Breast epithelium (tissue), 4 donors: ENCODE data around the gene DAPK1. TPM values are rescaled to one million over a fixed set of nuclear protein-coding genes. Genes with fewer than 3 reads are reported as not detected.

Source experiments
- DNase-seq, 2 donors: peaks; one replicate each; pipeline ENCODE4 v3.0.0-alpha.2; 2019; ENCODE audit warnings: low spot score in 2 of 2
- H3K27ac ChIP-seq, 2 donors: fragments of 200-600 bp; sonication (generic) in 1 of 2; one replicate each; pipeline ENCODE4 v1.5.1; 2016 to 2019; ENCODE audit warnings: mild to moderate bottlenecking in 1 of 2
- H3K27me3 ChIP-seq, 2 donors: fragments of 200-600 bp; sonication (generic) in 1 of 2; one replicate each; pipeline versions ENCODE4 v1.5.1 to v1.6.0; 2017 to 2019; ENCODE audit warnings: control low read depth in 1 of 2, mild to moderate bottlenecking in 1 of 2
- H3K36me3 ChIP-seq: fragments of 200-600 bp; one replicate; pipeline ENCODE4 v1.5.1; 2019
- H3K4me1 ChIP-seq, 2 donors: fragments of 200-600 bp; sonication (generic); one replicate each; pipeline ENCODE4 v1.5.1; 2016 to 2019; ENCODE audit warnings: control low read depth in 1 of 2
- H3K4me3 ChIP-seq, 3 donors: fragments of 200-600 bp; sonication (generic); 1 replicate in 2 of 3; 2 replicates in 1 of 3; pipeline ENCODE4 v1.5.1; 2016 to 2019; ENCODE audit warnings: mild to moderate bottlenecking in 3 of 3, moderate library complexity in 2 of 3
- H3K9me3 ChIP-seq, 2 donors: fragments of 200-600 bp; sonication (generic) in 1 of 2; one replicate each; pipeline ENCODE4 v1.5.1; 2016 to 2019; ENCODE audit warnings: control low read depth in 1 of 2
- POLR2A ChIP-seq: fragments of 450-650 bp; IDR thresholded peaks from one replicate; pipeline ENCODE4 v1.6.1; 2016; ENCODE audit warnings: antibody characterized with exemption, mild to moderate bottlenecking, moderate library complexity
- POLR2AphosphoS5 ChIP-seq, 3 donors: sonication (generic); formaldehyde crosslinking; IDR thresholded peaks; one replicate each; pipeline ENCODE4 v1.6.1; 2017; ENCODE audit warnings: antibody characterized with exemption in 3 of 3
- intact Hi-C: fragments of 100-400 bp; cut with DNase I; formaldehyde crosslinking; loops from one replicate; pipeline ENCODE4 v1.15.1; 2023; ENCODE audit warnings: low total_unique reads
- total RNA-seq, 3 donors: library from RNA; depleted of rRNA; stranded (reverse); fragments of >200 nt; gene quantifications; one replicate each; pipeline ENCODE4 v1.1.0, GENCODE V29; 2016
- TF ChIP-seq, protein P1 (sequence below), 3 donors: fragments of 450-650 bp; IDR thresholded peaks; one replicate each; pipeline ENCODE4 v1.5.1; 2016 to 2017; ENCODE audit warnings: antibody characterized with exemption in 3 of 3, mild to moderate bottlenecking in 3 of 3, moderate library complexity in 3 of 3

Gene DAPK1
- total RNA-seq, 3 donors from 2014 or later, result 14.7 to 42.6 (median 34.5) TPM

- intact Hi-C loops, result loop anchor here (5.0 kb wide), 1 partner anchor 330 kb away; no protein-coding TSS in a partner anchor
- H3K4me1 ChIP-seq, result no peaks in the 10 kb centered on the region
- TF ChIP-seq, protein P1, sequence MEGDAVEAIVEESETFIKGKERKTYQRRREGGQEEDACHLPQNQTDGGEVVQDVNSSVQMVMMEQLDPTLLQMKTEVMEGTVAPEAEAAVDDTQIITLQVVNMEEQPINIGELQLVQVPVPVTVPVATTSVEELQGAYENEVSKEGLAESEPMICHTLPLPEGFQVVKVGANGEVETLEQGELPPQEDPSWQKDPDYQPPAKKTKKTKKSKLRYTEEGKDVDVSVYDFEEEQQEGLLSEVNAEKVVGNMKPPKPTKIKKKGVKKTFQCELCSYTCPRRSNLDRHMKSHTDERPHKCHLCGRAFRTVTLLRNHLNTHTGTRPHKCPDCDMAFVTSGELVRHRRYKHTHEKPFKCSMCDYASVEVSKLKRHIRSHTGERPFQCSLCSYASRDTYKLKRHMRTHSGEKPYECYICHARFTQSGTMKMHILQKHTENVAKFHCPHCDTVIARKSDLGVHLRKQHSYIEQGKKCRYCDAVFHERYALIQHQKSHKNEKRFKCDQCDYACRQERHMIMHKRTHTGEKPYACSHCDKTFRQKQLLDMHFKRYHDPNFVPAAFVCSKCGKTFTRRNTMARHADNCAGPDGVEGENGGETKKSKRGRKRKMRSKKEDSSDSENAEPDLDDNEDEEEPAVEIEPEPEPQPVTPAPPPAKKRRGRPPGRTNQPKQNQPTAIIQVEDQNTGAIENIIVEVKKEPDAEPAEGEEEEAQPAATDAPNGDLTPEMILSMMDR (IDR thresholded peaks at IDR 0.05), result no peak
- TF ChIP-seq POLR2A, result no peak
- no peak for TF ChIP-seq POLR2AphosphoS5 (IDR thresholded peaks at IDR 0.05)
- peaks cover 0 to 19% of the 10 kb centered on the region in 2 donors for H3K9me3 ChIP-seq
- no peaks in the 10 kb centered on the region for H3K36me3 ChIP-seq
- H3K27me3 ChIP-seq, result peaks cover 0 to 21% of the 10 kb centered on the region in 2 donors
- no peak overlapping the region for H3K27ac ChIP-seq
- H3K4me3 ChIP-seq, result no peak overlapping the region
- no peak for DNase-seq
Measured at GRCh38 chr9:87667164-87667738, 169.6 kb downstream of the DAPK1 start.

GRCh38 chr9:87668222-87668621 is 170.6 kb downstream of the DAPK1 start:
- Histone ChIP-seq H3K27ac (no peak overlapping the region), H3K27me3 (peaks cover 0 to 25% of the 10 kb centered on the region in 2 donors), H3K36me3 (no peaks in the 10 kb centered on the region), H3K4me1 (no peaks in the 10 kb centered on the region), H3K4me3 (no peak overlapping the region), H3K9me3 (peaks cover 0 to 19% of the 10 kb centered on the region in 2 donors)
- TF ChIP-seq POLR2AphosphoS5 (IDR thresholded peaks at IDR 0.05) (no peak), POLR2A (no peak)
- TF ChIP-seq, protein P1 (IDR thresholded peaks at IDR 0.05), result no peak
- intact Hi-C loops, result loop anchor here (5.0 kb wide), 1 partner anchor 331 kb away; no protein-coding TSS in a partner anchor
- DNase-seq, result no peak

DNA sequence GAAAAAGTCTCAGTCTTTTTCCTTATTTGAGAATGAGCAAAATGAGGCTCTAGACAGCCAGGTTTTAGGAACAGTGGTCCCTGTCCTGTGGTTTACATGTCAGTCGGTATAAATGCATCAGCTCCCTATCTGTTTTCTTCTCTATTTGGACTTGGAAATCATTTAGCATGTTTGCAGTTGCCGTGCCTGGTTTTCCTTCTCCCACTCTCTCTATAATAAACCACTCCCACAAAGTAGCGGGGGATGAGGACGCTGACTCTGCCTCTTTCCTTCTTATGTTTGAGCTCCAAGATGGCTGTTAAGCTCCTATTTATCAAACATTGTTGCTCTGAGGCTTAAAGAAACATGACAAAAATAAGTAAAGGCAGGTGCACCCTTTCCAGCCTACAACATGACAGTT is 171.1 kb downstream of the DAPK1 start:
- no peak overlapping the region for H3K27ac ChIP-seq
- no peaks in the 10 kb centered on the region for H3K36me3 ChIP-seq
- DNase-seq, result no peak
- H3K4me3 ChIP-seq, result no peak overlapping the region
- H3K4me1 ChIP-seq, result no peaks in the 10 kb centered on the region
- TF ChIP-seq POLR2AphosphoS5 (IDR thresholded peaks at IDR 0.05), result no peak
- TF ChIP-seq, protein P1 (IDR thresholded peaks at IDR 0.05), result no peak
- no peak for TF ChIP-seq POLR2A
- intact Hi-C loops, result loop anchor here (5.0 kb wide), 1 partner anchor 331 kb away; no protein-coding TSS in a partner anchor
- H3K27me3 ChIP-seq, result peaks cover 0 to 20% of the 10 kb centered on the region in 2 donors
- H3K9me3 ChIP-seq, result peaks cover 0 to 19% of the 10 kb centered on the region in 2 donors

GRCh38 chr9:87670572-87671264 is 173.1 kb downstream of the DAPK1 start:
- DNase-seq, result no peak
- intact Hi-C loops, result no loop called here
- Histone ChIP-seq H3K36me3 (no peaks in the 10 kb centered on the region), H3K4me3 (no peak overlapping the region), H3K9me3 (peaks cover 0 to 19% of the 10 kb centered on the region in 2 donors), H3K27me3 (peaks cover 0 to 16% of the 10 kb centered on the region in 2 donors), H3K4me1 (no peaks in the 10 kb centered on the region), H3K27ac (no peak overlapping the region)
- no peak for TF ChIP-seq POLR2AphosphoS5 (IDR thresholded peaks at IDR 0.05)
- TF ChIP-seq, protein P1 (IDR thresholded peaks at IDR 0.05), result no peak
- TF ChIP-seq POLR2A, result no peak

DNA sequence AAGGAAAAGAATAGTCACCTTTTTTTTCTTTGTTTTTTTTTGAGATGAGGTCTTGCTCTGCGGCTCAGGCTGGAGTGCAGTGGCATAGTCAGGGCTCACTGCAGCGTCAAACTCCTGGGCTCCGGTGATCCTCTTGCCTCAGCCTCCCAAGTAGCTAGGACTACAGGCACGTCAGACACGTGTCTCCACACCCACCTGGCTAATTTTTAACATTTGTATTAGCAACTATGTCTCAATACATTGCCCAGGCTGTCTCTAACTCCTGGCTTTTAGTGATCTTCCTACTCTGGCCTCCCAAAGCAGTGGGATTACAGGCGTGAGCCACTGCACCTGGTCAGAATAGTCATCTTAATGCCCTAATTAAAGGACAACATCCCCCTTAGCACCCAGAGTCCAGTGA is 173.8 kb downstream of the DAPK1 start:
- no peaks in the 10 kb centered on the region for H3K4me1 ChIP-seq
- no peak for TF ChIP-seq POLR2AphosphoS5 (IDR thresholded peaks at IDR 0.05)
- no peaks in the 10 kb centered on the region for H3K36me3 ChIP-seq
- no peak for DNase-seq
- no peak overlapping the region for H3K4me3 ChIP-seq
- intact Hi-C loops, result no loop called here
- H3K27ac ChIP-seq, result no peak overlapping the region
- H3K27me3 ChIP-seq, result peaks cover 0 to 16% of the 10 kb centered on the region in 2 donors
- H3K9me3 ChIP-seq, result peaks cover 0 to 17% of the 10 kb centered on the region in 2 donors
